ENCODE data around the gene RNF212.

GRCh38 chr4:1028574-1029220, 84.7 kb downstream of the RNF212 start:
- TF ChIP-seq POLR2A (IDR thresholded peaks at IDR 0.05): no peak
- no peak for TF ChIP-seq CTCF (IDR thresholded peaks at IDR 0.05 in 4 of 5, conservative IDR thresholded peaks at IDR 0.05 in 1 of 5)
